ENCODE measurements around the gene KCNQ5. TPM values are rescaled to one million over a fixed set of nuclear protein-coding genes. Genes with fewer than 3 reads are reported as not detected.

KCNQ5 gene
- total RNA-seq, 2 experiments from 2014 or later, result 2.6 to 3.9 TPM

- H3K4me1 Mint-ChIP-seq, result no peaks in the 10 kb centered on the region
- ChIA-PET CTCF (no interaction called here), POLR2A (no interaction called here)
- no peaks in the 10 kb centered on the region for H3K9me3 Mint-ChIP-seq
- H3K4me3 Mint-ChIP-seq, result no peak overlapping the region
- no peaks in the 10 kb centered on the region for H3K36me3 Mint-ChIP-seq (ENCODE audit: low read depth)
- no peaks in the 10 kb centered on the region for H3K27me3 Mint-ChIP-seq
- no peak for DNase-seq
- H3K27ac Mint-ChIP-seq, result no peak overlapping the region
Observed at GRCh38 chr6:72781624-72782023, 159.8 kb downstream of the KCNQ5 start.

- no peaks in the 10 kb centered on the region for H3K27me3 Mint-ChIP-seq
- no peak overlapping the region for H3K27ac Mint-ChIP-seq
- no peak for DNase-seq
- H3K4me1 Mint-ChIP-seq, result no peaks in the 10 kb centered on the region
- H3K36me3 Mint-ChIP-seq (ENCODE audit: low read depth), result no peaks in the 10 kb centered on the region
- CTCF ChIA-PET, result no interaction called here
- no peak overlapping the region for H3K4me3 Mint-ChIP-seq
- no peaks in the 10 kb centered on the region for H3K9me3 Mint-ChIP-seq
- POLR2A ChIA-PET, result no interaction called here
Observed at GRCh38 chr6:72783035-72783434, 161.2 kb downstream of the KCNQ5 start.

- H3K36me3 Mint-ChIP-seq (ENCODE audit: low read depth), result no peaks in the 10 kb centered on the region
- CTCF ChIA-PET, result no interaction called here
- H3K27me3 Mint-ChIP-seq, result no peaks in the 10 kb centered on the region
- H3K4me1 Mint-ChIP-seq, result no peaks in the 10 kb centered on the region
- H3K4me3 Mint-ChIP-seq, result no peak overlapping the region
- DNase-seq, result no peak
- POLR2A ChIA-PET, result no interaction called here
- H3K9me3 Mint-ChIP-seq, result no peaks in the 10 kb centered on the region
- no peak overlapping the region for H3K27ac Mint-ChIP-seq
Observed at GRCh38 chr6:72783666-72784065, 161.8 kb downstream of the KCNQ5 start.

GRCh38 chr6:72784071-72784470 is 162.2 kb downstream of the KCNQ5 start:
- H3K9me3 Mint-ChIP-seq, result no peaks in the 10 kb centered on the region
- no peak overlapping the region for H3K27ac Mint-ChIP-seq
- ChIA-PET CTCF (no interaction called here), POLR2A (no interaction called here)
- H3K36me3 Mint-ChIP-seq (ENCODE audit: low read depth), result no peaks in the 10 kb centered on the region
- no peak overlapping the region for H3K4me3 Mint-ChIP-seq
- no peak for DNase-seq
- no peaks in the 10 kb centered on the region for H3K4me1 Mint-ChIP-seq
- no peaks in the 10 kb centered on the region for H3K27me3 Mint-ChIP-seq

- ChIA-PET CTCF (no interaction called here), POLR2A (no interaction called here)
- Mint-ChIP-seq H3K27me3 (no peaks in the 10 kb centered on the region), H3K4me3 (no peak overlapping the region), H3K36me3 (ENCODE audit: low read depth) (no peaks in the 10 kb centered on the region), H3K4me1 (no peaks in the 10 kb centered on the region), H3K27ac (no peak overlapping the region), H3K9me3 (no peaks in the 10 kb centered on the region)
- no peak for DNase-seq
Observed at GRCh38 chr6:72784581-72784980, 162.7 kb downstream of the KCNQ5 start.

- H3K9me3 Mint-ChIP-seq, result no peaks in the 10 kb centered on the region
- CTCF ChIA-PET, result interaction anchor here (1.1 to 1.7 kb wide), 2 partner anchors 12 to 18 kb away, joined by 3 read pairs; no protein-coding TSS in a partner anchor
- H3K27me3 Mint-ChIP-seq, result no peaks in the 10 kb centered on the region
- no peak overlapping the region for H3K27ac Mint-ChIP-seq
- H3K4me3 Mint-ChIP-seq, result no peak overlapping the region
- no peak for DNase-seq
- H3K4me1 Mint-ChIP-seq, result no peaks in the 10 kb centered on the region
- POLR2A ChIA-PET, result no interaction called here
- H3K36me3 Mint-ChIP-seq (ENCODE audit: low read depth), result no peaks in the 10 kb centered on the region
Observed at GRCh38 chr6:72787391-72788031, 165.6 kb downstream of the KCNQ5 start.

- H3K36me3 Mint-ChIP-seq (ENCODE audit: low read depth), result no peaks in the 10 kb centered on the region
- no peak overlapping the region for H3K4me3 Mint-ChIP-seq
- H3K27me3 Mint-ChIP-seq, result no peaks in the 10 kb centered on the region
- H3K27ac Mint-ChIP-seq, result no peak overlapping the region
- POLR2A ChIA-PET, result no interaction called here
- no peak for DNase-seq
- CTCF ChIA-PET, result interaction anchor here (1.1 to 1.7 kb wide), 2 partner anchors 12 to 18 kb away, joined by 3 read pairs; no protein-coding TSS in a partner anchor
- H3K4me1 Mint-ChIP-seq, result no peaks in the 10 kb centered on the region
- H3K9me3 Mint-ChIP-seq, result no peaks in the 10 kb centered on the region
Observed at GRCh38 chr6:72788188-72788587, 166.3 kb downstream of the KCNQ5 start.

GRCh38 chr6:72789145-72789544 is 167.3 kb downstream of the KCNQ5 start:
- H3K9me3 Mint-ChIP-seq, result no peaks in the 10 kb centered on the region
- ChIA-PET POLR2A (no interaction called here), CTCF (no interaction called here)
- no peaks in the 10 kb centered on the region for H3K4me1 Mint-ChIP-seq
- H3K36me3 Mint-ChIP-seq (ENCODE audit: low read depth), result no peaks in the 10 kb centered on the region
- no peak overlapping the region for H3K27ac Mint-ChIP-seq
- no peak overlapping the region for H3K4me3 Mint-ChIP-seq
- DNase-seq, result no peak
- H3K27me3 Mint-ChIP-seq, result no peaks in the 10 kb centered on the region

- no peak overlapping the region for H3K27ac Mint-ChIP-seq
- CTCF ChIA-PET, result no interaction called here
- no peaks in the 10 kb centered on the region for H3K27me3 Mint-ChIP-seq
- no peaks in the 10 kb centered on the region for H3K4me1 Mint-ChIP-seq
- POLR2A ChIA-PET, result no interaction called here
- no peaks in the 10 kb centered on the region for H3K9me3 Mint-ChIP-seq
- H3K36me3 Mint-ChIP-seq (ENCODE audit: low read depth), result no peaks in the 10 kb centered on the region
- DNase-seq, result no peak
- no peak overlapping the region for H3K4me3 Mint-ChIP-seq
Observed at GRCh38 chr6:72792692-72793091, 170.8 kb downstream of the KCNQ5 start.

GRCh38 chr6:72793641-72794395 is 172.0 kb downstream of the KCNQ5 start:
- ChIA-PET POLR2A (no interaction called here), CTCF (interaction anchor here (0.6 kb wide), 1 partner anchor 18 kb away, joined by 3 read pairs; no protein-coding TSS in a partner anchor)
- no peaks in the 10 kb centered on the region for H3K27me3 Mint-ChIP-seq
- DNase-seq, result no peak
- H3K4me3 Mint-ChIP-seq, result no peak overlapping the region
- no peak overlapping the region for H3K27ac Mint-ChIP-seq
- no peaks in the 10 kb centered on the region for H3K36me3 Mint-ChIP-seq (ENCODE audit: low read depth)
- H3K4me1 Mint-ChIP-seq, result no peaks in the 10 kb centered on the region
- no peaks in the 10 kb centered on the region for H3K9me3 Mint-ChIP-seq

GRCh38 chr6:72798196-72798595 is 176.3 kb downstream of the KCNQ5 start:
- no peak overlapping the region for H3K4me3 Mint-ChIP-seq
- no peak overlapping the region for H3K27ac Mint-ChIP-seq
- H3K36me3 Mint-ChIP-seq (ENCODE audit: low read depth), result no peaks in the 10 kb centered on the region
- H3K9me3 Mint-ChIP-seq, result peaks cover 2% of the 10 kb centered on the region
- ChIA-PET CTCF (no interaction called here), POLR2A (no interaction called here)
- no peak for DNase-seq
- H3K4me1 Mint-ChIP-seq, result no peaks in the 10 kb centered on the region
- no peaks in the 10 kb centered on the region for H3K27me3 Mint-ChIP-seq

GRCh38 chr6:72809746-72810379 is 188.0 kb downstream of the KCNQ5 start:
- H3K9me3 Mint-ChIP-seq, result no peaks in the 10 kb centered on the region
- H3K27me3 Mint-ChIP-seq, result no peaks in the 10 kb centered on the region
- H3K4me3 Mint-ChIP-seq, result no peak overlapping the region
- CTCF ChIA-PET, result no interaction called here
- no peak for DNase-seq
- H3K4me1 Mint-ChIP-seq, result no peaks in the 10 kb centered on the region
- POLR2A ChIA-PET, result no interaction called here
- no peaks in the 10 kb centered on the region for H3K36me3 Mint-ChIP-seq (ENCODE audit: low read depth)
- H3K27ac Mint-ChIP-seq, result no peak overlapping the region

- H3K4me1 Mint-ChIP-seq, result no peaks in the 10 kb centered on the region
- no peaks in the 10 kb centered on the region for H3K27me3 Mint-ChIP-seq
- no peaks in the 10 kb centered on the region for H3K36me3 Mint-ChIP-seq (ENCODE audit: low read depth)
- no peaks in the 10 kb centered on the region for H3K9me3 Mint-ChIP-seq
- CTCF ChIA-PET, result no interaction called here
- no peak for DNase-seq
- no peak overlapping the region for H3K4me3 Mint-ChIP-seq
- no peak overlapping the region for H3K27ac Mint-ChIP-seq
- POLR2A ChIA-PET, result no interaction called here
Observed at GRCh38 chr6:72810571-72811280, 188.9 kb downstream of the KCNQ5 start.
